Epithelial cell of esophagus (primary cell): ENCODE measurements around the gene CLEC9A.

ENCODE experiments used
- DNase-seq: peaks from one replicate; pipeline ENCODE4 v3.0.0; 2010; ENCODE audit warnings: low read depth
- H3K4me3 ChIP-seq: 2 replicates; pipeline ENCODE4 v1.5.1; 2011; ENCODE audit warnings: mild to moderate bottlenecking, low read length, control low read depth
- CTCF ChIP-seq: IDR thresholded peaks from 2 replicates; pipeline ENCODE4 v1.5.1; 2011; ENCODE audit warnings: low read depth, mild to moderate bottlenecking, low read length, control low read depth, inconsistent platforms; ENCODE audit not compliant: insufficient read depth; ENCODE audit errors: missing control alignments

CLEC9A gene

GRCh38 chr12:10030446-10030845 is at the start of gene CLEC9A:
TSS of gene CLEC9A (plus strand) at chr12:10030682. CDS start at chr12:10052688, 22,006 bp downstream.
- TF ChIP-seq CTCF = no peak
- DNase-seq = no peak
- no peak within 1 kb of the TSS for H3K4me3 ChIP-seq

GRCh38 chr12:9991876-9992275 is 38.6 kb upstream of the CLEC9A start:
- no peak overlapping the region for H3K4me3 ChIP-seq
- TF ChIP-seq CTCF = no peak
- DNase-seq = no peak

- DNase-seq = no peak
- no peak overlapping the region for H3K4me3 ChIP-seq
- TF ChIP-seq CTCF = no peak
These were observed 38.2 kb upstream of the CLEC9A start for GRCh38 chr12:9992296-9992695.

GRCh38 chr12:9999016-9999415 is 31.5 kb upstream of the CLEC9A start, which contains the start of gene CLEC1B:
TSS of gene CLEC1B (minus strand) at chr12:9999121. CDS start at chr12:9999100, 21 bp downstream.
- no peak for DNase-seq
- H3K4me3 ChIP-seq = no peak within 1 kb of the TSS
- no peak for TF ChIP-seq CTCF

GRCh38 chr12:10001171-10001776 is 29.2 kb upstream of the CLEC9A start:
- no peak for TF ChIP-seq CTCF
- no peak overlapping the region for H3K4me3 ChIP-seq
- DNase-seq = peak; percentile 3

GRCh38 chr12:10012630-10013330 is 17.7 kb upstream of the CLEC9A start:
- no peak for DNase-seq
- TF ChIP-seq CTCF = no peak
- H3K4me3 ChIP-seq = no peak overlapping the region
